Upper lobe of left lung (tissue), 4 donors: Measurements from ENCODE around the gene DLG2.

Experiments used
- CTCF ChIP-seq, 6 experiments: fragments of 450-650 bp in 4 of 6; fragments of 200-600 bp in 2 of 6; sonication (generic) in 2 of 6; IDR thresholded peaks; one replicate each; pipeline ENCODE4 v1.5.1; 2016 to 2019; ENCODE audit warnings: antibody characterized with exemption in 6 of 6
- EP300 ChIP-seq, 4 donors: sonication (generic); formaldehyde crosslinking; IDR thresholded peaks; one replicate each; pipeline ENCODE4 v1.5.1; 2017; ENCODE audit warnings: antibody characterized with exemption in 4 of 4, control low read depth in 2 of 4
- POLR2AphosphoS5 ChIP-seq, 2 donors: sonication (generic); formaldehyde crosslinking; IDR thresholded peaks; one replicate each; pipeline ENCODE4 v1.5.1; 2017; ENCODE audit warnings: antibody characterized with exemption in 2 of 2

- no peak for TF ChIP-seq CTCF (IDR thresholded peaks at IDR 0.05)
- TF ChIP-seq EP300 (IDR thresholded peaks at IDR 0.05): no peak
- no peak for TF ChIP-seq POLR2AphosphoS5 (IDR thresholded peaks at IDR 0.05)
These were observed 1570.3 kb downstream of the DLG2 start for GRCh38 chr11:84056653-84057376.
